GM18517 (cell line): ENCODE measurements around the gene SIGLEC11.
"Not testable (repeated sequence)": the region's sequence is repeated elsewhere in the genome, so short reads cannot be mapped to it uniquely, and the experiment has no call there.

Experiments used
- ATAC-seq: cut with Tn5 transposase; IDR thresholded peaks from one replicate; pipeline ENCODE4 v1.9.1; 2021; ENCODE audit warnings: mild to moderate bottlenecking, moderate library complexity; ENCODE audit not compliant: unreplicated experiment

SIGLEC11 gene

GRCh38 chr19:49960980-49961379 is at the start of gene SIGLEC11:
Gene SIGLEC11 (minus strand): TSS chr19:49961172. CDS start chr19:49961081, 91 bp downstream.
- ATAC-seq: not testable (repeated sequence)

GRCh38 chr19:50008532-50008931 is 47.6 kb upstream of the SIGLEC11 start:
- ATAC-seq: no peak

- no peak for ATAC-seq
Measured at GRCh38 chr19:50007947-50008346, 47.0 kb upstream of the SIGLEC11 start.

DNA sequence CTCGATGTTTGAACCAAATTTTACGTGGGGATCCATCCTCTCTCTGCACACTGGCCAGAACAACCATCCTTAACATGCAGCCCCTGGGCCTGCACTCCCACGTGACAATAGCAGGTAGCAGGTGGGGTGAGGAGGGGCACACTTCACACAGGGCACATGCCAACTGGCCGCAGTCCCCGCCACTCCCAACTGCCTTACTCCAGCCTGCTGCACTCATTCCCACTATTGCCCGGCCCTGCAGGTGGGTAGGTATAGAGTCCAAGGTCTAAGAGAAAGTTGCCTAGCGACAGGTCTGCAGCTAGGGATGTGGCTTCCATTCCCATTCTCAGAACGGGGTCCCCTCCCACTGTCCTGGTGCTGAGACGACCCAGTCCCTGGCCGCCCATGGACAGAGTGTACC is 46.2 kb upstream of the SIGLEC11 start:
- ATAC-seq: no peak

- no peak for ATAC-seq
Measured at GRCh38 chr19:50005428-50005827, 44.5 kb upstream of the SIGLEC11 start.

DNA sequence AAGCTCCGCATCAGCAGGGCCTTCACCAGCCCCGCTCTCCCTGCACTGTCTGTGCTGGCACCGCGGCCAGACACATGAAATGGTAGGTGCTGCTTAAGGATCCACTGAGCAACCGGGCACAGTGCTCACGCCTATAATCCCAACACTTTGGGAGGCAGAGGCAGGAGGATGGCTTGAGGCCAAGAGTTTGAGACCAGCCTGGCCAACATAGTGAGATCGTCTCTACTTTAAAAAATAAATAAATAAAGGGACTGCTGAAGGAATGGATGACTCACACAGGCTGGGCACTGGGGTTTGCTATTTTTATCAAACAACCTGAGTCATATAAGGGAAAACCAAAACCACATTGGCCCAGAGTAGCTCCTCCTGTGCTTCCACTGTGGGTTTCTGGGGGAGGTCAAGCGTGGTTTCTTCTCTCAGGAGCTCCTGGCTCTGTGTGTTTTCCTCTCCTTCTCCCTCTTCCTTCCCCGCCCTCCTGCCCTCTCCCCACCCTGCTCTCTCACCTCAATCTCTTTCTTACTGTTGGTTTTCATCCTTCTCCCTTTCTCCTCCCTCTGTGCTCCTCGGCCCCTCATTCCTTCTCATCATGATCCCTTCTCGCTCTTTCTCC is 42.9 kb upstream of the SIGLEC11 start:
- no peak for ATAC-seq

- ATAC-seq: no peak
Measured at GRCh38 chr19:50003254-50003788, 42.3 kb upstream of the SIGLEC11 start.

DNA sequence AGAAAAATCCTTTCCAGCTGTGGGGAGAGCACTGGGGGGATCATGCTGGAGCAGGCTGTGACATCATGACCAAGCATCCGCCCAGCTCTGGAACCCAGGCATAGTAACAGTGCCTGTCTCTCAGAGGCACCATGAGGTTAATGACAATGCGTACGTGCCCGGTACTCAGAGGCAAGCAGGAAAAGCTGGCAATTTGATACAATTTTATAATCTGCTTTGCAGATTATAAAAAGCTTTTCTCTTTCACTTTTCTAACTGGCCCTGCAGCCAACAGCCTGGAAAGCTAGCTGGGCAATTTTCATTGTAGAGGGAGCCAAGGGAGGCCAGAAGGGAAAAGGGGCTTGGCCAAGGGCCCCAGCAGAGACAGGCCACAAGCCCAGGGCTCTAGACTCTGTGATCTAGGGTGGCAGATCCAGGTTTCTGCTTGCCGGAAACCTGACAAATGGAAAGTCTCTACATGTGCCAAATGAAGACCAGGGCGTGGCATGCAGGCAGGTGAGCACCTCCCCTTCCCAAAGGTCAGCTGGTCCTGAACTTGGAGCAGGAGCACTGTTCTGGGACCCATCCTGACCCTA is 41.5 kb upstream of the SIGLEC11 start:
- ATAC-seq: no peak

DNA sequence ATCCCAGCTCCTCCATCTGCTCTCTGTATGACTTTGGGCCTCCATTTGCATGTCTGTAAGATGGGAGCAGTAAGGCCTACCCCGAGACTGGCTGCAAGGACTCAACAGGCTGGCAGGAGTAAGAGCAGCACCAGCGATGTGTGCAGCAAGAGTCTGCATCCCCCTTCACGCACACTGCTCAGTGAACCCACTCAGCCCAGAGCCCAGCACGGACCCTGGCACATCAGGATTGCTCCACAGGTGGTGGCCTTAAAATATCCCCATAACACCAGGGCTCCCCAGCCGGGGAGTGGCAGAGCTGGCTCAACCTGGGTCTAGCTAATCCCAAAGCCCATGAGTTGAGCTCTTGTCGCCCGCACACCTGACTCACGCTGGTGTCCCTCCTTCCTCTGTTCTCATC is 40.8 kb upstream of the SIGLEC11 start:
- ATAC-seq: no peak

GRCh38 chr19:50000841-50001557 is 40.0 kb upstream of the SIGLEC11 start:
- ATAC-seq: no peak

DNA sequence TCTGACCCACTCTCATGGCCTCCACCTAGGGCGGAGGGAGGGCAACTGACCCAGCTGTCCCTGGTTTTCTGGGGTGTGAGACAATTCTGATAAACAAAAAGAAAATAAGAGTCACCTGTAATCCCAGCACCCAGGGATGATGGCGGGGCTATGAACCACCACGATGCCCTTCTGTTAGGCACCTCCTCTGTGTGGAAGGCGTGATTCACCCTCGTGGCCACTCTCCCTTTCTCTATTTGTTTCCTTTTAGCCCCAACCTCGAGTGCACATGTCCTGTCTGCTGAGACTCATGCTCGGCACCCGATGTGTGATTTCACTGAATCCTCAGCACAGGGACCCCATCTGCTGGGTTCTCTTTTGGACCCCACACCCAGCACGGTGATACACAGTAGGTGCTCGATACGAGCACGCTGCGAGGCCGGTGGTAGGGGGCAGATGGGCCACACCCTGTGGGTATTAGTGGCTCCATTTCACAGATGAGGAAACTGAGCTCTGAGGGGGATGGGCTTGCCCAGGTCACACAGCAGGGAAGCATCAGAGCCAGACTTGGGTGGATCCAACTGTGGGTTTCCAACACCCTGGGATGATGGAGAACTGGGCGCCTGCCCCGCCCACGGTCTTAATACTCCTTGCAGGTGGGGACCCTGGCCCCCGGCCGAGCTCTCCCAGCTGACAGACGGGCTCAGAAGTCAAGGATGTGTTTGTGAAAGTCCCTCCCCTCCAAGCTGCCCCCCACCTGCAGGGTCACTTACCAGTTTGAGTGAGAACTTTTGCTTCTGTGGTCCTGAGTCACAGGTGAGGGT is 39.3 kb upstream of the SIGLEC11 start:
- no peak for ATAC-seq

- ATAC-seq: no peak
Measured at GRCh38 chr19:49999371-50000010, 38.5 kb upstream of the SIGLEC11 start.

DNA sequence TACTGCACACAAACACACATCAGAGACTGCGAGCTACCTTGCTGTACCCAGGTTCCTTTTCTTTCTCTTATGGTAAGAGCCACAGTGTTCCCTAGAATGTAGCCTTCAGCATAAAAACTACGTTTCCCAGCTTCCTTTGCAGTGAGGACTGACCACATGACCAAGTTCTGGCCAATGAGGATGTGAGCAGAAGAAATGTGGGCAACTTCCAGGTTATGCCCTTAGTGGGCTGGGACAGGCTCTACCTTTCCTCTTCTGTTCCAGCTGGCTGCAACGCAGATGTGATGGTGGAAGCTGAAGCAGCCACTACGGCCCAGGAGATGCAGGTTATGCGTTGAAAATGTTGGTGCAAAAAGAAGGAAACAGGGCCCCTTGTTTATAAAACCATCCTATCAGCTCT is 36.7 kb upstream of the SIGLEC11 start:
- no peak for ATAC-seq

GRCh38 chr19:49988433-49988832 is 27.5 kb upstream of the SIGLEC11 start:
- ATAC-seq: no peak

- no peak for ATAC-seq
Measured at GRCh38 chr19:49988007-49988406, 27.0 kb upstream of the SIGLEC11 start.

DNA sequence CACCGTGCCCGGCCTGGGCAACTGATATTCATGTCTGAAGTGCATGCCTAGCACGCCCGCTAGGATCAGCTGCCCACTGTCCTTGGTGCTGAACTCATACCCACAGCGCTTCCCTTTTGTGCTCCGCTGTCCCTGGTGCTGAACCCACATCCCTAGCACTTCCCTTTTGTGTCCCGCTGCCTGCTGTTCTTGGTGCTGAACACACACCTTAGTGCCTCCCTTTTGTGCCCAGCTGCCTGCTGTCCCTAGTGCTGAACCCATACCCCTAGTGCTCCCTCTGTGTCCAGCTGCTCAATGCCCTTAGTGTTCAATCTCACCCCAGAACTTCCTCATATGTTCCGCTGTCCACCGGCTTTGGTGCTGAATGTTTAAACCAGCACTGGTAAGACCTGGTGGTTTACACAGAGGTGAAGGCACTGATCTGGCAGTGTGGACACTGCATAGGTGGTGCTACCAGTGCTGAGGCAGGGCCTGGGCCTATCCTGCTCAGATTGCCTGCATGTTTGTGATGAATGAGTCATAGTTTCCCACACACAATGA is 26.3 kb upstream of the SIGLEC11 start:
- no peak for ATAC-seq

DNA sequence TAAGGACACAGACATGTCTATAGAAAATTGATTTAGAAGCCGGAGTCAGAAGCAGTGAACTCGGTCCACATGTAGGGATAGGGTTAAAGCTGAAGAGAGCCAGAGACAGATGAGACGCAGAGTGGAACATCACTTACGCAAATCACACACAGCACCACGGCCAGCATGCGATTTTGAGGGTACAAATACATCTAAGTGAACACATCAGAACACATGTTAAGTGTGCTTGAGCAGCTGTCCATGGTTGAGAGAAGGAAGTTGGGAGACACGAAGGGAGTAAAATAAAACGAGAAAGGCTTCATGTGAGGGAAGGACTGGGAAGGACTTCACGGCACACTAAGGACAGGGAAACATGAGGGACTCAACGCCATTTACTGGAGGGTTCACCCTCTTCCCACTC is 25.4 kb upstream of the SIGLEC11 start:
- ATAC-seq: no peak

DNA sequence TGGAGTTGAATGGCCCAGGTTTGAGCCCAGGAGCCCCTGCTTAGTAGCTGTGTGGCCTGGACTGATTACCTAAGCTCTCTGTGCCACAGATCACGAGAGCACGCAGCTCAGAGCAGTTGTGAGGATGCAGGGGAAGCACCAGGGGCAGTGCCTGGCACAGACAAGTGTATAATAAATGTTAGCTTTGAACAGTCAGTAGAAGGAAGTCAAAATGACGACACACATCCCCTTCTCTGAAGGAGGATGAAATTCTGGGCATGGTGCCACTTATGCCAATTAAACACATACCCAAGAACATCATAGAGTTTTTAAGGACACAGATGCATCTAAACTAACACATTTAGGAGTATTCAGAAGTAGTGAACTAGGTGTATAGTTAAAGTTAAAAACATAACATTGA is 24.9 kb upstream of the SIGLEC11 start:
- no peak for ATAC-seq

GRCh38 chr19:49984491-49984890 is 23.5 kb upstream of the SIGLEC11 start:
- ATAC-seq: no peak

DNA sequence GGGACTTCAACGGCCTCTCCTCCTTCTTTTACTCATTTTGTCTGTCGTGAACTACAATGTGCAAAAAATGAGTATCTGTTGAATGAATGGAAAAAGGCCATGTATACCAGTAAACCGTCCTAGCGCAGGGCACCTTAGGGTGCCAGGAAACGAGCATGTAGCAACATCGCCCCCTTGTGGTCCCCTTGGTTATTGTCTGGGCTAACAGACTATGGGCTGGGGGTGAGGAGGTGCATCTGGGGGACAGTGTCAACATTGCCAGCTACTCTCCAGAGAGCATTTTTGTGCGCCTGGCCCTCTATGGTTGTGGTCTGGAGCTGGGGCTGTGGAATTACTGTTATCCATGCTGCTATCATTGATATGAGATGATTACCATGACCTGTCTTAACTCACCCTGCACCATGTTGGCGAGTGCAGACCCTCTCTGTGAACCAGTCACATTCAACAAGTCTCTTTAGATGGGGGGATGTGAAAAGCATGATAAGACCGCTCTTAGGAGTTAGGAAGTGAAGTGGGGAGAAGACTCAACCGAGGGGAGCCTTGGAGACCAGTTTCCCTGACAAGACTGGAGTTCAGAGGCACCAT is 22.8 kb upstream of the SIGLEC11 start:
- ATAC-seq: no peak
